GM23248 (cell line): ENCODE results near the gene TTLL9. TPM values are rescaled to one million over a fixed set of nuclear protein-coding genes. Genes with fewer than 3 reads are reported as not detected.

ENCODE experiments used
- DNase-seq: peaks from one replicate; pipeline ENCODE4 v3.0.0-alpha.2; 2015
- H2AFZ ChIP-seq: fragments of 200-600 bp; sonication (generic); 2 replicates; pipeline ENCODE4 v1.6.1; 2016; ENCODE audit warnings: antibody characterized with exemption
- H3F3A ChIP-seq: fragments of 200-600 bp; sonication (generic); 2 replicates; pipeline ENCODE4 v1.6.1; 2016; ENCODE audit warnings: mild to moderate bottlenecking, antibody characterized with exemption, mixed run types; ENCODE audit not compliant: insufficient read depth
- H3K27ac ChIP-seq: fragments of 200-600 bp; sonication (generic); 2 replicates; pipeline ENCODE4 v1.5.1; 2016; ENCODE audit warnings: mild to moderate bottlenecking
- H3K27me3 ChIP-seq: fragments of 200-600 bp; sonication (generic); replicated peaks from 2 replicates; pipeline ENCODE4 v1.6.1; 2016; ENCODE audit warnings: mild to moderate bottlenecking; ENCODE audit not compliant: insufficient read depth
- H3K36me3 ChIP-seq: fragments of 200-600 bp; sonication (generic); 2 replicates; pipeline ENCODE4 v1.6.1; 2016; ENCODE audit warnings: low read depth, mild to moderate bottlenecking
- H3K4me1 ChIP-seq: fragments of 200-600 bp; sonication (generic); 2 replicates; pipeline ENCODE4 v1.6.1; 2016; ENCODE audit warnings: mild to moderate bottlenecking; ENCODE audit not compliant: insufficient read depth
- H3K4me2 ChIP-seq: fragments of 200-600 bp; sonication (generic); one replicate; pipeline ENCODE4 v1.6.1; 2016; ENCODE audit warnings: mild to moderate bottlenecking; ENCODE audit not compliant: unreplicated experiment
- H3K4me3 ChIP-seq: fragments of 200-600 bp; sonication (generic); 2 replicates; pipeline ENCODE4 v1.5.1; 2016; ENCODE audit warnings: mild to moderate bottlenecking
- H3K79me2 ChIP-seq: fragments of 200-600 bp; sonication (generic); 2 replicates; pipeline ENCODE4 v1.6.1; 2016; ENCODE audit warnings: mild to moderate bottlenecking; ENCODE audit not compliant: insufficient read depth
- H3K9ac ChIP-seq: fragments of 200-600 bp; sonication (generic); 2 replicates; pipeline ENCODE4 v1.6.1; 2016; ENCODE audit warnings: mild to moderate bottlenecking
- H3K9me2 ChIP-seq: fragments of 200-600 bp; sonication (generic); 2 replicates; pipeline ENCODE4 v1.6.1; 2016; ENCODE audit warnings: mixed run types, mild to moderate bottlenecking, moderate library complexity; ENCODE audit not compliant: insufficient read depth
- H3K9me3 ChIP-seq: fragments of 200-600 bp; sonication (generic); one replicate; pipeline ENCODE4 v1.6.1; 2017; ENCODE audit warnings: low read depth
- H4K20me1 ChIP-seq: fragments of 200-600 bp; sonication (generic); 2 replicates; pipeline ENCODE4 v1.6.0; 2016; ENCODE audit not compliant: insufficient read depth
- EZH2 ChIP-seq: fragments of 200-600 bp; sonication (generic); IDR thresholded peaks from 2 replicates; pipeline ENCODE4 v1.6.1; 2018; ENCODE audit warnings: antibody characterized with exemption, mild to moderate bottlenecking; ENCODE audit not compliant: insufficient read depth, poor library complexity, severe bottlenecking
- EZH2phosphoT487 ChIP-seq: fragments of 200-600 bp; sonication (generic); IDR thresholded peaks from 2 replicates; pipeline ENCODE4 v1.6.1; 2018; ENCODE audit warnings: antibody characterized with exemption, moderate library complexity, mild to moderate bottlenecking, low read depth; ENCODE audit not compliant: insufficient read depth
- WGBS, 2 experiments: methylation state at CpG; one replicate each; pipeline ENCODE4 v1.1.6; 2015 to 2017; ENCODE audit warnings: low lambda C conversion rate in 2 of 2, low coverage in 1 of 2; ENCODE audit errors: missing lambda C conversion rate in 2 of 2; 5-methylcytosine and 5-hydroxymethylcytosine counted together
- in situ Hi-C: fragments of 300-500 bp; cut with MboI; formaldehyde crosslinking; loops from 2 replicates; pipeline ENCODE4 v1.15.0; 2020
- polyA plus RNA-seq: library from polyadenylated mRNA; unstranded; fragments of >200 nt; fragmentation: Nextera tagmentation; extraction: Ambion mirVana; gene quantifications from 2 replicates; pipeline ENCODE4 v1.2.1, GENCODE V29; 2016
- total RNA-seq: library from RNA; depleted of rRNA; stranded (reverse); fragments of >200 nt; shearing (Covaris generic); gene quantifications from 2 replicates; pipeline ENCODE4 v1.2.3, GENCODE V29; 2014

Gene TTLL9
- total and polyA plus RNA-seq, 2 experiments from 2014 or later: not detected

- no peak for DNase-seq
- H3K79me2 ChIP-seq: no peaks in the 10 kb centered on the region
- no peaks in the 10 kb centered on the region for H4K20me1 ChIP-seq
- H3K4me2 ChIP-seq: no peak overlapping the region
- no peak overlapping the region for H3K27ac ChIP-seq
- 23 to 30% methylated on average over 7 of the region's 7 CpGs for WGBS, 2 experiments
- no peak for TF ChIP-seq EZH2phosphoT487
- TF ChIP-seq EZH2: no peak
- in situ Hi-C loops: loop anchor here (10.0 kb wide), 2 partner anchors 171 to 231 kb away; no protein-coding TSS in a partner anchor
- H3K4me3 ChIP-seq: no peak overlapping the region
- no peak overlapping the region for H2AFZ ChIP-seq
- no peaks in the 10 kb centered on the region for H3K9me3 ChIP-seq
- no peak overlapping the region for H3K9ac ChIP-seq
- H3K9me2 ChIP-seq: no peaks in the 10 kb centered on the region
- H3F3A ChIP-seq: no peaks in the 10 kb centered on the region
- H3K4me1 ChIP-seq: no peaks in the 10 kb centered on the region
- H3K27me3 ChIP-seq: peaks cover 78% of the 10 kb centered on the region
- H3K36me3 ChIP-seq: no peaks in the 10 kb centered on the region
These were observed 17.0 kb upstream of the TTLL9 start for GRCh38 chr20:31853481-31853880.

DNA sequence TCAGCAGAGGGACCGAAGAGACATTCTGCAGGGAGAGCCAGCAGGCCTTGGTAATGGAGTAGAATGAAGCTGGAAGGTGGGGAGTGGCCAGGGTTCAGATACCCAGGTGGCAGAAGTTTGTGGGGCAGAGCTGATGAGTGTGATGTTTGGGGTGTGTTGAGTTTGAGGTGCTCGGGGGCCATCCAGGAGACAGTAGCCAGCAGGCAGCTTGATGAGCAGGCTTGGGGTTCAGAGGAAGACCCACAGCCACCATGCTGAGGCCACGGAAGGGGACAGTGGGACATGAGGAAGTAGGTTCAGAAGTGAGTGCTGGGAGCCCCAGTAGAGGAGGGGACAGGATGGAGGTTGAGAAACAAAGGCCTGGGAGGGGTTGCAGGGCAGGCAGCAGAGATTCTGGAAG, 13.9 kb upstream of the TTLL9 start:
- H3K9me3 ChIP-seq: no peaks in the 10 kb centered on the region
- in situ Hi-C loops: loop anchor here (10.0 kb wide), 2 partner anchors 168 to 228 kb away; no protein-coding TSS in a partner anchor
- no peaks in the 10 kb centered on the region for H3K79me2 ChIP-seq
- H3K4me2 ChIP-seq: no peak overlapping the region
- H3K27ac ChIP-seq: no peak overlapping the region
- no peak for DNase-seq
- TF ChIP-seq EZH2phosphoT487 (no peak), EZH2 (no peak)
- no peaks in the 10 kb centered on the region for H4K20me1 ChIP-seq
- H3K36me3 ChIP-seq: no peaks in the 10 kb centered on the region
- no peak overlapping the region for H3K9ac ChIP-seq
- H3K4me3 ChIP-seq: no peak overlapping the region
- 22 to 24% methylated on average over 3 of the region's 3 CpGs for WGBS, 2 experiments
- H3F3A ChIP-seq: no peaks in the 10 kb centered on the region
- no peaks in the 10 kb centered on the region for H3K9me2 ChIP-seq
- no peak overlapping the region for H2AFZ ChIP-seq
- 0 out of 2 replicates have a peak, but pooled peaks cover 3% of the 10 kb centered on the region for H3K4me1 ChIP-seq
- H3K27me3 ChIP-seq: peaks cover 77% of the 10 kb centered on the region

DNA sequence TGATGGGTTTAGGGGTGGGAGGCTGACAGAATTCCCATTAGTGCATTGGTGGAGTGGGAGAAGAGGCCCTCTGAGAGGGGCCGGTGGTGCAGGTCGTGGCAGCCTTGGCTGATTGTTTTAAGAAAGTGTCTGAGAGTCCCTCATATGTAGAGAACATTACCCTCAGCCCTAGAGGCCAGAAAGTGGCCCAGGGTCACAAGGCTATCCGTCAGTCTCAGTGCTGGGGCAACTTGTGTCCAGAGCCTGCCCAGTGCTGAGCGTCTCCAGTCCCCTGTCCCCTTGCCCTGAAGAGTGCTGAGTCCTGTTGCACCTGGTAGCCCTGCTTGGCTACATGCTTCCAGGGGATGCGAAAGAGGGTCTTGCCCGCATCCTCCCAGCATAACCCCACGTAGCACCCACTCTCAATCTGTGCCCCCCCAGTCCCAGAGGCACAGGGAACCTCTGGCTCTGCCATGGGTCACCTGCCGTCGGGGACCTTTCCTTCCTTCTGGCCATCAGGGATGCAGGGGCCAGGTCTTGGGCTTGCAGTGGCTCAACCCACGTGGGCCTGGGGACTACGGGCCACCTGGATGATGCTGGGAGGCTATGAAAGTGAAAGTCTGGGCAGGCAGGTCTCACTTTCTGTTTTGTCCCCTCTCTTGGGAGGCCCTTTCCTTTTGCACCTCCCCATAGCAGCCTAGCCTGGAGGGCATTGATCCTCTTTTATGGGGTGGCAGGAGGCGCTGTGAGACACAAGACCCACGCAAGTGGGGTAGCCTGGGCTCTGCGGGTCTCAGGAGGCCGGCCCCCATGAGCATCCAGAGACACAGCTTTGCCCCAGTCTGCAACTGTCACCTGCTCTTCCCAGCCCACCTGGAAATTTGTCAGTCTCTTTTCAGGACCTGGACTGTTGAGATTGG, 12.3 kb upstream of the TTLL9 start:
- DNase-seq: no peak
- in situ Hi-C loops: loop anchor here (10.0 kb wide), 2 partner anchors 167 to 227 kb away; no protein-coding TSS in a partner anchor
- no peaks in the 10 kb centered on the region for H3K9me3 ChIP-seq
- H4K20me1 ChIP-seq: no peaks in the 10 kb centered on the region
- H2AFZ ChIP-seq: no peak overlapping the region
- H3K4me3 ChIP-seq: no peak overlapping the region
- no peak overlapping the region for H3K27ac ChIP-seq
- H3K4me1 ChIP-seq: 0 out of 2 replicates have a peak, but pooled peaks cover 3% of the 10 kb centered on the region
- no peak for TF ChIP-seq EZH2phosphoT487
- H3K9ac ChIP-seq: no peak overlapping the region
- no peaks in the 10 kb centered on the region for H3K79me2 ChIP-seq
- H3K4me2 ChIP-seq: no peak overlapping the region
- H3K36me3 ChIP-seq: no peaks in the 10 kb centered on the region
- H3F3A ChIP-seq: no peaks in the 10 kb centered on the region
- peaks cover 86% of the 10 kb centered on the region for H3K27me3 ChIP-seq
- WGBS, 2 experiments: 28 to 33% methylated on average over 15 of the region's 15 CpGs
- H3K9me2 ChIP-seq: no peaks in the 10 kb centered on the region

DNA sequence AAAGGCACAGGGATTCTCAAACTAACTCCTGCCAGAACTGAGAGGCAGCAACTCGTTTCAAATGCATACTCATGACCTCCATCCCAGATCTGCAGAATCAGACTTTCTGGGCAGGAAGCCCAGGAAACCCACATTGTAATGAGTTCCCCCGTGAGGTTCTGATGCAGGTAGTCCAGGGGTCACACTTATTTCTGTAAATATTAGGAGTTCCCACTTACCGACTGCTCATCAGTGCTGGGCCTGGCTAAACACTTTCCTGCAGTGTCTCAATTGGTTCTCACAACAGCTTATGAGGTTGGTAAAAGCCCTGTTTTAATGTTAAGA, 11.7 kb upstream of the TTLL9 start:
- H3K9me2 ChIP-seq: no peaks in the 10 kb centered on the region
- no peak overlapping the region for H3K4me3 ChIP-seq
- peaks cover 82% of the 10 kb centered on the region for H3K27me3 ChIP-seq
- in situ Hi-C loops: loop anchor here (10.0 kb wide), 2 partner anchors 166 to 226 kb away; no protein-coding TSS in a partner anchor
- H3K4me2 ChIP-seq: no peak overlapping the region
- H4K20me1 ChIP-seq: no peaks in the 10 kb centered on the region
- no peak overlapping the region for H2AFZ ChIP-seq
- 0 out of 2 replicates have a peak, but pooled peaks cover 3% of the 10 kb centered on the region for H3K4me1 ChIP-seq
- TF ChIP-seq EZH2: no peak
- no peak for TF ChIP-seq EZH2phosphoT487
- no peak overlapping the region for H3K27ac ChIP-seq
- WGBS, 2 experiments: 21 to 23% methylated on average over 3 of the region's 3 CpGs
- no peaks in the 10 kb centered on the region for H3K79me2 ChIP-seq
- no peaks in the 10 kb centered on the region for H3K36me3 ChIP-seq
- no peaks in the 10 kb centered on the region for H3F3A ChIP-seq
- H3K9ac ChIP-seq: no peak overlapping the region
- H3K9me3 ChIP-seq: no peaks in the 10 kb centered on the region
- no peak for DNase-seq
